MCF 10A (cell line): ENCODE measurements around the gene C8B. TPM values are rescaled to one million over a fixed set of nuclear protein-coding genes. Genes with fewer than 3 reads are reported as not detected.

Experiments used
- BruUV-seq: library from RNA; stranded (reverse); fragments of 400-500 nt; replicated peaks from 2 replicates; lab custom pipeline; 2021; lab: Mats Ljungman, UMichigan
- CTCF ChIA-PET: fragments of 300-600 bp; sonication (Branson Sonifier 250); formaldehyde crosslinking; extraction: SDS; loops from one replicate; lab custom pipeline; 2021; ENCODE audit warnings: antibody characterized with exemption, inconsistent platforms; lab: Yijun Ruan, JAX
- POLR2A ChIA-PET: fragments of 300-600, 350-650 bp; sonication (Branson Sonifier 250); formaldehyde crosslinking; extraction: SDS; loops from one replicate; lab custom pipeline; 2020; ENCODE audit warnings: antibody characterized with exemption, inconsistent platforms; lab: Yijun Ruan, JAX
- DNase-seq: peaks from one replicate; pipeline ENCODE4 v3.0.0-alpha.2; 2018; ENCODE audit not compliant: unreplicated experiment
- H3K27ac Mint-ChIP-seq: one replicate; pipeline ENCODE4 v1.8.0; 2022; ENCODE audit warnings: mild to moderate bottlenecking, low read depth, mixed read lengths; ENCODE audit not compliant: unreplicated experiment
- H3K27me3 Mint-ChIP-seq: one replicate; pipeline ENCODE4 v1.8.0; 2022; ENCODE audit warnings: mixed read lengths; ENCODE audit not compliant: insufficient read depth, unreplicated experiment
- H3K36me3 Mint-ChIP-seq: one replicate; pipeline ENCODE4 v1.8.0; 2022; ENCODE audit warnings: mild to moderate bottlenecking, moderate library complexity, mixed read lengths; ENCODE audit not compliant: insufficient read depth, unreplicated experiment
- H3K4me1 Mint-ChIP-seq: one replicate; pipeline ENCODE4 v1.8.0; 2022; ENCODE audit warnings: mixed read lengths; ENCODE audit not compliant: insufficient read depth, unreplicated experiment
- H3K4me3 Mint-ChIP-seq: one replicate; pipeline ENCODE4 v1.8.0; 2022; ENCODE audit warnings: mild to moderate bottlenecking, moderate library complexity, mixed read lengths; ENCODE audit not compliant: unreplicated experiment
- H3K9me3 Mint-ChIP-seq: one replicate; pipeline ENCODE4 v1.8.0; 2022; ENCODE audit warnings: mixed read lengths; ENCODE audit not compliant: unreplicated experiment
- CTCF ChIP-seq: fragments of 200-600 bp; IDR thresholded peaks from one replicate; pipeline ENCODE4 v1.8.0; 2022; ENCODE audit warnings: antibody characterized with exemption, mild to moderate bottlenecking; ENCODE audit not compliant: unreplicated experiment
- intact Hi-C: fragments of 100-400 bp; cut with micrococcal nuclease; formaldehyde crosslinking; loops from 2 replicates; pipeline ENCODE4 v1.14.1; 2022
- total RNA-seq: library from RNA; stranded (reverse); gene quantifications from 2 replicates; pipeline ENCODE4 v1.2.3, GENCODE V29; 2022

C8B gene
- total RNA-seq, 1 experiment from 2014 or later = not detected

- TF ChIP-seq CTCF = no peak
- no peaks in the 10 kb centered on the region for H3K36me3 Mint-ChIP-seq
- H3K9me3 Mint-ChIP-seq = no peaks in the 10 kb centered on the region
- no TSS peak for BruUV-seq
- no peak overlapping the region for H3K27ac Mint-ChIP-seq
- no peak overlapping the region for H3K4me3 Mint-ChIP-seq
- ChIA-PET CTCF (no interaction called here), POLR2A (no interaction called here)
- DNase-seq = no peak
- no peaks in the 10 kb centered on the region for H3K4me1 Mint-ChIP-seq
- intact Hi-C loops = no loop called here
- no peaks in the 10 kb centered on the region for H3K27me3 Mint-ChIP-seq
Measured at GRCh38 chr1:56964349-56965017, 1.3 kb downstream of the C8B start.

- DNase-seq = peak; percentile 46
- H3K27me3 Mint-ChIP-seq = no peaks in the 10 kb centered on the region
- no TSS peak for BruUV-seq
- intact Hi-C loops = no loop called here
- no peaks in the 10 kb centered on the region for H3K36me3 Mint-ChIP-seq
- H3K4me1 Mint-ChIP-seq = no peaks in the 10 kb centered on the region
- no peaks in the 10 kb centered on the region for H3K9me3 Mint-ChIP-seq
- ChIA-PET POLR2A (no interaction called here), CTCF (no interaction called here)
- TF ChIP-seq CTCF = no peak
- no peak overlapping the region for H3K4me3 Mint-ChIP-seq
- H3K27ac Mint-ChIP-seq = no peak overlapping the region
Measured at GRCh38 chr1:56963667-56964066, 2.1 kb downstream of the C8B start.

- POLR2A ChIA-PET = no interaction called here
- H3K27me3 Mint-ChIP-seq = no peaks in the 10 kb centered on the region
- DNase-seq = no peak
- H3K4me1 Mint-ChIP-seq = no peaks in the 10 kb centered on the region
- intact Hi-C loops = no loop called here
- BruUV-seq = no TSS peak
- H3K9me3 Mint-ChIP-seq = no peaks in the 10 kb centered on the region
- no peaks in the 10 kb centered on the region for H3K36me3 Mint-ChIP-seq
- CTCF ChIA-PET = no interaction called here
- no peak overlapping the region for H3K27ac Mint-ChIP-seq
- no peak for TF ChIP-seq CTCF
- H3K4me3 Mint-ChIP-seq = no peak overlapping the region
Measured at GRCh38 chr1:56961426-56961825, 4.4 kb downstream of the C8B start.

- no TSS peak for BruUV-seq
- intact Hi-C loops = no loop called here
- CTCF ChIA-PET = interaction anchor here (0.7 kb wide), 1 partner anchor 15 kb away, joined by 5 read pairs; no protein-coding TSS in a partner anchor
- H3K27me3 Mint-ChIP-seq = no peaks in the 10 kb centered on the region
- H3K9me3 Mint-ChIP-seq = no peaks in the 10 kb centered on the region
- no peak overlapping the region for H3K27ac Mint-ChIP-seq
- no peak overlapping the region for H3K4me3 Mint-ChIP-seq
- no peaks in the 10 kb centered on the region for H3K36me3 Mint-ChIP-seq
- H3K4me1 Mint-ChIP-seq = no peaks in the 10 kb centered on the region
- DNase-seq = peak; percentile 10
- POLR2A ChIA-PET = no interaction called here
- TF ChIP-seq CTCF = no peak
Measured at GRCh38 chr1:56958526-56958925, 7.3 kb downstream of the C8B start.
